Ovary (tissue), 9 donors: Measurements from ENCODE around the gene CASK. TPM values are rescaled to one million over a fixed set of nuclear protein-coding genes. Genes with fewer than 3 reads are reported as not detected.

ENCODE experiments used
- DNase-seq, 5 donors: peaks; one replicate each; pipeline ENCODE4 v3.0.0-alpha.2; 2019 to 2020
- H3K27ac ChIP-seq, 2 donors: fragments of 200-600 bp; one replicate each; pipeline versions ENCODE4 v1.5.1 to v1.8.0; 2019 to 2022
- H3K27me3 ChIP-seq: fragments of 200-600 bp; one replicate; pipeline ENCODE4 v1.8.0; 2022
- H3K36me3 ChIP-seq: fragments of 200-600 bp; sonication (generic); one replicate; pipeline ENCODE4 v1.5.1; 2019
- H3K4me1 ChIP-seq: one replicate; pipeline ENCODE4 v1.8.1; 2013; ENCODE audit warnings: mild to moderate bottlenecking, moderate library complexity; ENCODE audit not compliant: insufficient read depth
- H3K4me3 ChIP-seq: fragments of 200-600 bp; sonication (generic); one replicate; pipeline ENCODE4 v1.5.1; 2017
- H3K9me3 ChIP-seq, 2 donors: fragments of 200-600 bp in 1 of 2; sonication (generic) in 1 of 2; one replicate each; pipeline versions ENCODE4 v1.5.1 to v1.8.1; 2013 to 2019; ENCODE audit warnings: mild to moderate bottlenecking in 1 of 2, moderate library complexity in 1 of 2
- EP300 ChIP-seq: sonication (generic); formaldehyde crosslinking; IDR thresholded peaks from one replicate; pipeline ENCODE4 v1.6.1; 2017; ENCODE audit warnings: antibody characterized with exemption
- POLR2A ChIP-seq: fragments of 450-650 bp; IDR thresholded peaks from one replicate; pipeline ENCODE4 v1.6.1; 2017; ENCODE audit warnings: antibody characterized with exemption, mild to moderate bottlenecking, moderate library complexity
- WGBS, 3 donors: extraction: QIAGEN DNeasy Blood & Tissue Kit in 1 of 3; methylation state at CpG; one replicate each; pipeline versions ENCODE4 v1.1.5 to v1.1.7; 2013 to 2017; 5-methylcytosine and 5-hydroxymethylcytosine counted together
- intact Hi-C, 4 donors: fragments of 100-400 bp; cut with DNase I; formaldehyde crosslinking; loops; one replicate each; pipeline versions ENCODE4 v1.11.0 to v1.15.1; 2022 to 2023
- polyA plus RNA-seq, 2 donors: library from polyadenylated mRNA; stranded (reverse); fragments of 200-250 nt in 1 of 2; fragments of 350-450 nt in 1 of 2; fragmentation: Illumina TruSeq in 1 of 2; extraction: RNeasy Lipid Tissue Mini Kit (QIAGEN cat#74804) in 1 of 2; gene quantifications; one replicate each; pipeline ENCODE4 v1.2.3, GENCODE V29; 2013 to 2014
- total RNA-seq, 7 donors: library from RNA; depleted of rRNA in 2 of 7; stranded (reverse); fragments of >200 nt in 2 of 7; fragmentation: NEBNext Ultra II Directional in 3 of 7; extraction: Animal tissue kit (Norgen Biotek cat#: 25700) in 3 of 7; gene quantifications; one replicate each; pipeline versions ENCODE4 v1.1.0 to v1.2.4, GENCODE V29; 2016 to 2023
- TF ChIP-seq, protein P1 (sequence below), 3 donors: fragments of 450-650 bp in 2 of 3; fragments of 200-600 bp in 1 of 3; IDR thresholded peaks; one replicate each; pipeline versions ENCODE4 v1.5.1 to v1.8.0; 2016 to 2022; ENCODE audit warnings: antibody characterized with exemption in 3 of 3, mild to moderate bottlenecking in 1 of 3
- donor health status: DM: no; HTN: no; CAD: no; lungs with moderate emphysema.
- donor health status: DM: no; HTN: no; CAD: no.
- donor health status: Bipolar disorder and iron deficiency.
- donor health status: DM: yes; HTN: yes; CAD: no.
- donor health status: DM: no; HTN: no; CAD: no.
- donor health status: DM: yes; HTN: yes; CAD: no.

Gene CASK
- total and polyA plus RNA-seq, 9 donors, result 11.3 to 70.9 (median 36.8) TPM

DNA sequence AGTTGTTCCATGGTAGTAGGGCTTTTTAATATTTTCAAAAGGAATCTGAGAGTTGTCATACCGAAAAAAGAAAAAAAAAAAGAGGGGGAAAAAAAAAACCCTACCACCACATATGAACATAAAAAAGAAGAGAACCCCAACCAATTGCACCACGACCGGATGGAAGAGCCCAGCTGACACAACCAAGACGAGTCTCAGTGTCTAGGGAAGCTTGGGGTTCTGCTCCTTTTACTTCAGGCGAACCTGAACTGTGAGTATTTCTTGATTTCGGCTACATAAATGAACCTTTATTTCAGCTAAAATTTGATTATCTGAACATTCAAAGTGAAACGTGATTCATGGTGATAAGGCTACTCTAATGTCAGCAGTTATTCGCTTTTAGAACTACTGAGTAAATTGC is 234.5 kb downstream of the CASK start, which contains the start of gene GPR34:
TSS of gene GPR34 (plus strand) at position 139 of the 400 bp plus-strand sequence. CDS start 6,661 bp downstream, outside the sequence.
- 68 to 71% (median 71%) methylated on average over 8 of the region's 8 CpGs for WGBS, 3 donors
- no peak for DNase-seq
- Histone ChIP-seq H3K4me1 (no peaks in the 10 kb centered on the region), H3K36me3 (no peaks in the 10 kb centered on the region), H3K27ac (no peak within 1 kb of the TSS), H3K27me3 (no peaks in the 10 kb centered on the region), H3K4me3 (no peak within 1 kb of the TSS), H3K9me3 (no peaks in the 10 kb centered on the region)
- intact Hi-C loops, result no loop called here
- TF ChIP-seq POLR2A, result no peak
- TF ChIP-seq, protein P1, sequence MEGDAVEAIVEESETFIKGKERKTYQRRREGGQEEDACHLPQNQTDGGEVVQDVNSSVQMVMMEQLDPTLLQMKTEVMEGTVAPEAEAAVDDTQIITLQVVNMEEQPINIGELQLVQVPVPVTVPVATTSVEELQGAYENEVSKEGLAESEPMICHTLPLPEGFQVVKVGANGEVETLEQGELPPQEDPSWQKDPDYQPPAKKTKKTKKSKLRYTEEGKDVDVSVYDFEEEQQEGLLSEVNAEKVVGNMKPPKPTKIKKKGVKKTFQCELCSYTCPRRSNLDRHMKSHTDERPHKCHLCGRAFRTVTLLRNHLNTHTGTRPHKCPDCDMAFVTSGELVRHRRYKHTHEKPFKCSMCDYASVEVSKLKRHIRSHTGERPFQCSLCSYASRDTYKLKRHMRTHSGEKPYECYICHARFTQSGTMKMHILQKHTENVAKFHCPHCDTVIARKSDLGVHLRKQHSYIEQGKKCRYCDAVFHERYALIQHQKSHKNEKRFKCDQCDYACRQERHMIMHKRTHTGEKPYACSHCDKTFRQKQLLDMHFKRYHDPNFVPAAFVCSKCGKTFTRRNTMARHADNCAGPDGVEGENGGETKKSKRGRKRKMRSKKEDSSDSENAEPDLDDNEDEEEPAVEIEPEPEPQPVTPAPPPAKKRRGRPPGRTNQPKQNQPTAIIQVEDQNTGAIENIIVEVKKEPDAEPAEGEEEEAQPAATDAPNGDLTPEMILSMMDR (IDR thresholded peaks at IDR 0.05), result no peak
- TF ChIP-seq EP300, result no peak

DNA sequence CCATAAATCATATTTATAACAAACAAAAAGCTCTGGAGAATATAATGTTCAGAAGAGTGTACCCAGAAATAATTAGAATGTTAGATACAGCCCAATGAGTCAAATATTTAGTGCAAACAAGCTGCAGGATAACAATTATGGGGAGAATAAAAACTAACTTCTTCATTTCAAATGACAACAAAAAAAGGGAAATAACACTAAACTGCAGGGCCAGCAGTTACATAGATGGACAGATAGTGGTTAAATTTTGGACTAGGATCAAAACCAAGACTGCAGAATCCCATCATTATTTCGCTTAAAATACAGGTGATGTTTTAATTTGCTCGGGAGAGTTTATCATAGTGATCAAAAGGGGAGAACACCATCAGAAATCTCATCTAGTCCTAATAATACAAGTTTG is 235.2 kb downstream of the CASK start:
- Histone ChIP-seq H3K4me1 (no peaks in the 10 kb centered on the region), H3K36me3 (no peaks in the 10 kb centered on the region), H3K27ac (no peak overlapping the region), H3K9me3 (no peaks in the 10 kb centered on the region), H3K4me3 (no peak overlapping the region), H3K27me3 (no peaks in the 10 kb centered on the region)
- WGBS, 3 donors, result 78 to 80% (median 80%) methylated on average over 2 of the region's 2 CpGs
- intact Hi-C loops, result no loop called here
- TF ChIP-seq, protein P1 (IDR thresholded peaks at IDR 0.05), result no peak
- TF ChIP-seq POLR2A (no peak), EP300 (no peak)
- no peak for DNase-seq

DNA sequence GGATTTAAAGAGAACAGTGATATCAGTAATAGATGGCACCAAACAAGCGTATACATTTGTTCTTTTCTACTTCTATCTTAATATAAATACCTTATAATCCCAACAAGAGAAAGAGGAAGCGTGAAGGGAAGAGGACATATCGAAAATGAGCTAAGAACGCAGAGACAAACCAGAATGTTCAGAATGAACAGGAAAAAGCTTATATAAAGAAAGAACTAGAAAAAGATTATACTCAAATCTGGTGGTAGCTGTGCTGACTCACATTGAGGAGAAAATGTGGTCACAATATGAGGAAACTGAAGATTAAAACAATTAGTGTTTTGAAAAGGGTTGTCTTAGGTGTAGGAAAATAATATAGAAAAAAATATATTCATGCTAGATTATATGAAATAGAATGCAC is 236.6 kb downstream of the CASK start:
- Histone ChIP-seq H3K4me1 (no peaks in the 10 kb centered on the region), H3K4me3 (no peak overlapping the region), H3K27me3 (no peaks in the 10 kb centered on the region), H3K27ac (no peak overlapping the region), H3K9me3 (no peaks in the 10 kb centered on the region), H3K36me3 (no peaks in the 10 kb centered on the region)
- TF ChIP-seq EP300 (no peak), POLR2A (no peak)
- TF ChIP-seq, protein P1 (IDR thresholded peaks at IDR 0.05), result no peak
- DNase-seq, result no peak
- WGBS, 3 donors, result 85 to 88% (median 86%) methylated on average over 4 of the region's 4 CpGs
- intact Hi-C loops, result no loop called here

DNA sequence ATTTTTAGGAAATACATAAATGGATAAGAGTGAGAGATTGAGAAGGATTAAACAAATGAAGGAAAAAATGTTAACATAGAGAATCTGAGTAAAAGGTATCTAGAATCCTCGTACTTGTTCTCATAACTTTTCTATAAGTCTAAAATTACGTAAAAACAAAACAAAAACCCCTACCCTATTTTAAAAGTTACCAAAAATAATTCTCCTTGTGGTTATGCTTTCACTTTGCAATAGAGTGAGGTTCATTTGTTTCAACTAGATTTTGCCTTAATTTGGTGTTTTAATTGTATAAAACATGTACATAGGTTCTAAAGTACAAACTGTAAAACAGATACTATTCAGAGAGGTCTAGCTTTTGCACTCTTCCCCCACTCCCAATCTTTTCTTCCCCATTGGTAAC is 238.4 kb downstream of the CASK start:
- Histone ChIP-seq H3K27ac (no peak overlapping the region), H3K27me3 (no peaks in the 10 kb centered on the region), H3K4me3 (no peak overlapping the region), H3K9me3 (no peaks in the 10 kb centered on the region), H3K4me1 (no peaks in the 10 kb centered on the region), H3K36me3 (no peaks in the 10 kb centered on the region)
- DNase-seq, result no peak
- intact Hi-C loops, result no loop called here
- TF ChIP-seq POLR2A (no peak), EP300 (no peak)
- TF ChIP-seq, protein P1 (IDR thresholded peaks at IDR 0.05), result no peak
- 80% methylated on average over 2 of the region's 2 CpGs for WGBS, 3 donors

DNA sequence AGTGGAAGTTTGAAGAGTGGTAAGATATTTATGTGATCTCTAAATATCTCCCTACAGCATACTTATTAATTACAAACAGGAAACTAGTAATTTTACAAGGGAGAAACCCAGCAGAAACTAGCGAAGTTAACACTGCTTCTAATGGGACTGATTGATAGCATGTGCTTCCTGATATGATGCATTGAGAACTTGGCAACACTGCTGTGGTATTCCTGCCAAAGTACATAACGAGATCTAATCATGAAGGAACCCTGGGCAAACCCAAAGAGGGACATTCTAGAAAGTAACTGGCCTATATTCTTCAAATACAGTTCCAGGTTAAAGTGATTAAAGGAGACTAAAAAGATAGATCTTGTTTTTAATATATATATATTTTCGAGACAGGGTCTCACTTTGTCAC is 239.2 kb downstream of the CASK start:
- no peak overlapping the region for H3K4me3 ChIP-seq
- no peaks in the 10 kb centered on the region for H3K27me3 ChIP-seq
- H3K36me3 ChIP-seq, result no peaks in the 10 kb centered on the region
- 45 to 55% (median 46%) methylated on average over 3 of the region's 3 CpGs for WGBS, 3 donors
- intact Hi-C loops, result no loop called here
- TF ChIP-seq POLR2A (no peak), EP300 (no peak)
- TF ChIP-seq, protein P1 (IDR thresholded peaks at IDR 0.05), result no peak
- H3K9me3 ChIP-seq, result no peaks in the 10 kb centered on the region
- no peaks in the 10 kb centered on the region for H3K4me1 ChIP-seq
- DNase-seq, result no peak
- no peak overlapping the region for H3K27ac ChIP-seq
